Hematopoietic multipotent progenitor cell treated with erythropoietin and hydrocortisone succinate and interleukin-3 and kit ligand, for 15 days (in vitro differentiated cells): Measurements from ENCODE around the gene ZNF740.
A peak's percentile ranks its signal among the peaks of the same experiment; 100 is the strongest.
"Not testable (repeated sequence)": the region's sequence is repeated elsewhere in the genome, so short reads cannot be mapped to it uniquely, and the experiment has no call there.

ENCODE experiments used
- DNase-seq: peaks from one replicate; pipeline ENCODE4 v3.0.0-alpha.2; 2015; ENCODE audit warnings: low spot score

Gene ZNF740

DNA sequence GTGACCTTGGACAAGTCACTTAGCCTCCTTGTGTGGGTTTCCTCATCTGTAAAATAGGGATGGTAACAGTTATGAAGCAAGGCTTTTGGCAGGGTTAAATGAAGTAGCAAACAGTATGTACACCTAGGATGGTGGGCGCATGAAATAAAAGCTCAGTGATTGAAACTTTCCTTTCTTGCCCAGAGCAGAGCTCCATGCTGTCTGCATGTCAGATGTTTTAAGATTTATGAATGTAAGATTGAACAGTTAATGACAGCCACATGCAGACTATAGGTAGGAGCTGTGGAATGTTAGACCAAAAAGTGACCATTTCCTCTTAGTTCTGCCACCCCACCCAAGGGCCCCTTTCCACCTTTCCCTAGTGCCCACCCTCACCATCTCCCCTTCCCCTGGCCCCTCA, 14.5 kb downstream of the ZNF740 start:
- DNase-seq: no peak

DNA sequence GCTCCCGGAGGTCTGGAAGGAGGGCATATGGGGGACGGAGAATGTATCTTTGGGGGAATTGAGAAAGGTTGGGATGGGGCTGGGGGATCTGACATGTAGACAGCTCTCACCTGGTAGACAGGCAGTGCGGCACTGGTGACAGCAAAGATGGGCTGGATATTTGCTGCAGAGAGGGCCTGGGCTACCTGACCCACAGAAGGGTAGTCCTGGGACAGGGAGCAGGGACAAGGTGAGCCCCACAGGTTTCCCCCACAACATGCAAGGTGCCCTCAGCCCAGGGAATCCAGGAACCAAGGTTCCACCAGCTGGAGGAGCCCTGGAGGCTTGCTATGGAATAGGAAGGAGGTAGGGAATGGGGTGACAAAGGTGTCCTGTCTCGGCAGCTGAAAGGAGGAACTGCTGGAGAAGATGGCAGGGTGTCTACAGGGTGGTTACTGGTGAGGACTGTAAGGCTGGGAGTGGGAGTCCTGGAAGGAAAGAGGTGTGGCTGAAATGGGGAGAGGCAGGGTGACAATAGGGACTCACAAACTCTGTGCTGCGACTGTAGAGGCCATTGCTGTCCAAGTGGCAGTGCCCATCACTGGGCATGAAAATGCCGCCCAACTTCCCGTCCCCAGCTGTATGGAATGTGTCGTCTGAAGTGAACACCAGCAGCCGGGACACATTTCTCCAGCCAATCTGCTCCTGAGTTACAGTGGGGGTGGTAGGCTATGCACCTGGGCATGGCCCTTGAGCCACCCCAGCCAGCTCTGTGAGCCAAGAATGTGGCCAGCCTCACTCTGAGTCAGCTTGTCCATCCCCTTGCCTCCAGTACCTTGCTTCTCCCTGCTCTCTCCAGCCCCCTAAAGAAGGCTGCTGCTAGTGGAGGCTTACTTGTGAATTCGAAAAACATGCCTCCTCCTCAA, 15.2 kb downstream of the ZNF740 start:
- no peak for DNase-seq

DNA sequence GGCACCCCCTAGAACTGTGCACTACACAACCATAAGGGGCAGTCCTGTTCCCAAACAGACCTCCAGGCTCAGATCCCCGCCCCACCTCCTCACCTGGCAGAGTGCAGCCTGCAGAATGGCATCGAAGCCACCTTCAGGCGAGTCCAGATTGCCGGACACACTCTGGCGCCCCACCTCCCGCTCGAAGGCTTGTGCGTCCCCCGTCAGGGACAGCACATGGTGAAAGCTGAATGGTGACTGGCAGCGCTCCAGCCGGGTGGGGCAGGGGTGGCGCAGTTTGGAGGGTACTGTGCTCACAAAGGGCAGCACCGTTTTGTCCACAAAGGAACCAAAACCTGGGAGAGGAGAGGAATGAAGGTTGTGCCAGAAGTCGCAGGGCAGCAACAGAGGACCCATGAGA, 16.0 kb downstream of the ZNF740 start:
- no peak for DNase-seq

DNA sequence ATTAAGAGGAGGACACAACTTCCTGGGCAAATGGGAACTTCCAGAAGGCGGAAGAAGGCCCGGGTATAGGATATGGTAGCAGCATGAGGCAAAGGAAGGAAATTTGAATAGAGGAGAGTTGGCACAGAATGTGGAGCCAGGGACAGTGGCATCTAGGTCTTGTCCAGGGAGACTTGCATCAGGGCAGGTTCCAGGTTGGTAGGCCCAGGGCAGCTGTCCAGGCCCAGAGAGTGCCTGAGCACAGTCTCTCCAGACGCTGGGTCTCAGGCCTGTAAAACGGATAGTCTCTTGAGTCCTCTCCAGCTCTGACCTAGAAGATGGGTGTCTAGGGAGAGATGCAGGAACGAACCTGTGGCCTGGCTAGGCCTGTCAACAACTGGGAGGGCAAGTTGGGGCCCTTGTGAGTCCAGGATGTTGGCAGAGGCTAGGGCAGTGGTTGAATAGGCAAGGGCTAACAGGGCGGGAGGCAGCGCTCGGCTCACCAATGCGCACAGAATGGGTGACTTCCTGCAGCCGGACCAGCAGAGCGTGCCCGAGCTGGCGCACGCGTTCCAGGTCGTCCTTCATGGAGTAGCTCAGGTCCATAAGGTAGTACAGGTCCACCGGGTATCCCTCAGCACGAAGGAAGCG, 16.6 kb downstream of the ZNF740 start:
- no peak for DNase-seq

DNA sequence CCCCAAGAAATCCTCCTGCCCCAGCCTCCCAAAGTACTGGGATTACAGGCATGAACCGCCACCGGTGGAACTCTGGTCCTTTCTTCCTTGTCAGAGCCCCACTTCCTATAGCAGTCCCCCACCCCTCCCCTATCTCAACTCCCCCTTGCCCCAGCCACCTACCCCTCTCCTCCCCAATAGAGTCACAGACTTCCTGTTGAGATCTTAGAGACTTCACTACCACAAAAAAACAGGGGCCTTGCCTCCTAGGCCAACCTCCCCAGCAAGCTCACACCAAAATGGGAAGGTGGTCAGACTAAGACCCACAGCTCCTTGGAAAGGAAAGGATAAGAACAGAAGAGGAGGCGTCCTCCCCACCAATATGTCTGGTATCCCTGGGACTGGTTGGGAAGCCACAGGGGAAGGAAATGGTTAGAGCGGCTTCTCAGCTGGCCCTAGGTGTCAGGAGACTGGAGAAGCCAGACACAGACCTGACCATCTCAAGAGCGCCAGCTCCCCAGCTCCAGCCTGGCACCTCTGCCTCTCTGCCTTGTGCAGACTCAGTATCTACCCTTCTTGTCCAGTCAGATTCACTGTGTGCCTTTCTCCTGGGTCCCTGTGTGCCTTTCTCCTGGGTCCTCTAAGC, 18.1 kb downstream of the ZNF740 start:
- DNase-seq: no peak

DNA sequence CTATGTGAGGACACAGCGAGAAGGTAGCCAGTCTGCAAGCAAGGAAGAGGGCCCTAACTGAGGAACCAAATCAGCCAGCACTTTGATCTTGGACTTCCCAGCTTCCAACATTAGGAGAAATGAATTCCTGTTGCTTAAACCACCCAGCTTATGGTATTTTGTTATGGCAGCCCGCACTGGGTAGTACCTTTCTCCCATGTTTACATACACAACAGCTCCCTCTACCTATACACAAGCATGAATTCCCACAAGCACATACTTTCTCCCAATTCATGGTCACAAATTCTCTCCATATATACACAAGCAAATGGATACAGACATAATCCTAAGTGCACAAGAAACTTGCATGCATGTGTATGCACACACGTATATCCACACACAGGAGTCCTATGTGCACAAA, 19.2 kb downstream of the ZNF740 start:
- no peak for DNase-seq

DNA sequence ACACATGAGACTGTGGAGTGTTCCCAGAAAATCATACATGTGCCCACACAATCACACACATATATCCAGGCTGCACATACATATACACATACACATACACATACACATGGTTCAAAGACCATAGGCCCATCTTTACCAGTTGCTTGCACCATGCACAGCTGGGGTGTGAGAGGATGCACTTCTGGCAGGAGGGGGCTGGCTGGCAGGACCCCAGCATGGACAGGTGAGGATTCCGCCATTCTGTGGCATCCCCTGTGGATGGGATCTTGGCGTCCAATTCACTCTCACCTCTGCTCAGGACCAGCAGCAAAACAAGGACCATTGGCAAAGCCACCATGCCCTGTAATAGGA, 19.6 kb downstream of the ZNF740 start:
- no peak for DNase-seq

DNA sequence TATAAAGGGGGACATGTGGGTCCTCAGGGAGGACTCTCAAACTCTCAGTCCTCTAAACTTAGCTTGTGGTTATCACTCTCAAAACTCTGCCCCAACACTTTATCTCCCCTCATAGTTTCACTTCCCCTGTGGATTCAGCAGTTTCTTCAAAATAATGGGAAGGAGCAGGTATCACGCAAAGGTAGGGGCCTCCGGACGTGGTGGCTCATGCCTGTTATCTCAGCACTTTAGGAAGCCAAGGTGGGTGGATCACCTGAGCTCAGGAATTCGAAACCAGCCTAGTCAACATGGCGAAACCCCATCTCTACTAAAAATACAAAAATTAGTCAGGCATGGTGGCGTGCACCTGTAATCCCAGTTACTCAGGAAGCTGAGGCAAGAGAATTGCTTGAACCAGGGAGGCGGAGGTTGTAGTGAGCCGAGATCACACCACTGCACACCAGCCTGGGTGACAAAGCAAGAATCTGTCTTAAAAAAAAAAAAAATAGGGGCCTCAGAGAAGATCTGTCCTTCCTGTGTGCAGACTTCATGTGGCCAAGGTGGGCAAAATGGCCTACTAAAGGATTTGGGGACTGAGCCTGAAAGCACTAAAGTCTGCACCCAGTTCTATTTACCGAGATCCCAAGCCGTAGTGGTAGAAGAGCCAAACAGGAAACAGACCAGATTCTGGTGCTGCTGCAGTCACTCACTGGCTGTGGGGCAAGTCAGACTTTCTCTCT, 20.1 kb downstream of the ZNF740 start:
- DNase-seq: no peak

DNA sequence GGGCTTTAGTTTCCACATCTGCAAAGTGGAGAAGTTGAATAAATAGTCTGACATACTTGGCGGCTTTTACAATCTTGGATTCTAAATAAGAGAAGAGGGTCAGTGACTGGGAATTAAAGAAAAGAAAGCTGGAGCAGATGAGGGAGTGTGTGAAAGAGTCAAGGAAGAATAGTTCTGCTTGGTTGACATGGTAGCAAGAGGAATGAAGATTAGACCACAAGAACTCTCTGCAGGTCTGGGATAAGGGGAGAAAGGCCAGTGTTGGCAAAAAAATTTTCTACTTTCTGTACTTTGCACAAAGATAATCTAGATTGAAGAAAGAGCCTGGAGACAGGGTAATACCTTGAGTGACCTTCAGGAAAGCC, 20.6 kb downstream of the ZNF740 start:
- no peak for DNase-seq

DNA sequence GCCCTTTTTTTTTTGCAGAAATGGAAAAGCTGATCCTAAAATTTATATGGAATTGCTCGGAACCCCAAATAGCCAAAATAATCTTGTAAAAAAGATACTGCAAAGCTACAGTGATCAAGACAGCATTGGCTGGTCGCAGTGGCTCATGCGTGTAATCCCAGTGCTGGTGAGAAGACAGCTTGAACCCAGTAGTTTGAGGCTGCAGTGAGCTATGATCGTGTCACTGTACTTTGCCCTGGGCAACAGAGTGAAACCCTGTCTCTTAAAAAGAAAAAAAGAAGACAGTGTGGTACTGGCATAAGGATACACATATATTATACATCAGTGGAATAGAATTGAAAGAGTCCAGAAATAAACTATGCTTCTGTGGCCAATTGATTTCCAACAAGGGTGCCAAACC, 21.1 kb downstream of the ZNF740 start:
- DNase-seq: no peak

DNA sequence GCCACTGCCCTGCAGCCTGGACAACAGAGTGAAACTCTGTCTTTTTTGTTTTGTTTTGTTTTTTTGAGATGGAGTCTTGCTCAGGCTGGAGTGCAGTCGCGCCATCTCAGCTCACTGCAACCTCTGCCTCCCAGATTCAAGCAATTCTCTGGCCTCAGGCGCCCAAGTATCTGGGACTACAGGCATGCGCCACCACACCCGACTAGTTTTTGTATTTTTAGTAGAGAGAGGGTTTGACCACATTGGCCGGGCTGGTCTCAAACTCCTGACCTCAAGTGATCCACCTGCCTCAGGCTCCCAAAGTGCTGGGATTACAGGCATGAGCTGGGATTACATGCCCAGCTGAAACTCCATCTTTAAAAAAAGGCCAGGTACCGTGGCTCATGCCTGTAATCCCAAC, 21.8 kb downstream of the ZNF740 start:
- not testable (repeated sequence) for DNase-seq

DNA sequence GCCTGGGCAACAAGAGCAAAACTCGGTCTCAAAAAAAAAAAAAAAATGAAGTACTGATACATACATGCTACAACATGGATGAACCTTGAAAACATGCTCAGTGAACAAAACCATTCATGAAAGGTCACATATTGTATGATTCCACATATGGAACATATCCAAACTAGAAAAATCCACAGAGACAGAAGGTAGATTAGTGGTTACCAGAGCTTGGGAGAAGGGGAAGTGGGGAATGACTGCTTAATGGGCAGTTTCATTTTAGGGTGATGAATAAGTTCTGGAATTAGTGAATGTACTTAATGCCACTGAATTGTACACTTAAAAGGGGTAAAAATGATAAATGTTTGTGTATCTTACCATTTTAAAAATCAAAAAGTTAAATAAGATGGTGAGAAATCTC, 23.8 kb downstream of the ZNF740 start:
- no peak for DNase-seq

DNA sequence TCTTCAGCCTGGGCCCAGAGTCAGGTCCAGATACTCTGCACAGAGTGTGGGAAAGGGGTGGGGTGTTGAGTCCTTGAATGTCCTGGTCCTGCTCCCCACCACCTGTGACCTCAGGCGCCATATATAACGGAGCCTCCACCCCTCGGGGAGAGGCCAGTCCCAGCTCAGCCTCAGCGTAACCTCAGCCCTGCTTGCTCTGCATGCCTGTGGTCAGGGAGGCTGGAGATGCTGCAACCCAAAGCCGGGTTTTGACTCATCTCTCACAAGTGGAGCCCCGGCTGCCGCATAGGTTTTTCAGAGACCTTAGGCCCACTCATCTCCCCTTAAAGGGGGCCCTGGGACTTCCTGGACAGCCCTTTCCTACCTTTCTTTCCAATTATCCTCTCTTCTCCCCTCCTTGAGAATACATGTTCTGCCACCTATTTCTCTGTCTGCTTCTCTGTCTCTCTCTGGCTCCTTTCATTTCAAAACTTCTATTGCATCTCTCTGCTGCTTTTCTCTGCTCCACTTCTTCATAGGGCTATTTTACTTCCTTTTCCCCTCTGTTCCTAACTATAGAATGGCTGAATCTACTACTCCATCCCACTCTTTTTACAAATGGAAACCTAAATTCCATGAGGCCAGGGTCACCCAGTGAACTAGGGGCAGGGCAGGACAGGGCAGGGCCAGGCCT, 25.4 kb downstream of the ZNF740 start:
- DNase-seq: no peak

DNA sequence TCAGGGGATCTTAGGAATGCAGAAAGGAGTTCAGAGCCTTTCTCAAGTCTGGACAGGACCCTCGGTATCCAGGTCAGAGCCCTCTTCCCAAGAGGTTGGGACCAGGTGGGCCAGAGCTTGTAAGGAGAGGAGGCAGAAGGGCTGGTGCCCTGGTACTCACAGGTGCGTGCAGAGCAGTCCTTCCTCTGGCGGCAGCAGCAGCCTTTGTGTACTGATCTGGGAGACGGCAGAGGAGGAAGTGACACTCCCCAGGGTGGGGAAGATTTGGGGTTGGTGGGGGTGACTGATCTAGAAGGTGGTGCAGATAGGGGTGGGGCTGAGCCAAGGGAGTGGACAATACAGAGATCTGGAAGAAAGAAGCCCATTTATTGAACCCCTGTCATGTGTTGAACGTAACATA, 26.5 kb downstream of the ZNF740 start, which contains the start of gene ITGB7:
Gene ITGB7 (minus strand): TSS at position 210 of the 400 bp plus-strand sequence. CDS start 6,808 bp downstream, outside the sequence.
- DNase-seq: no peak

DNA sequence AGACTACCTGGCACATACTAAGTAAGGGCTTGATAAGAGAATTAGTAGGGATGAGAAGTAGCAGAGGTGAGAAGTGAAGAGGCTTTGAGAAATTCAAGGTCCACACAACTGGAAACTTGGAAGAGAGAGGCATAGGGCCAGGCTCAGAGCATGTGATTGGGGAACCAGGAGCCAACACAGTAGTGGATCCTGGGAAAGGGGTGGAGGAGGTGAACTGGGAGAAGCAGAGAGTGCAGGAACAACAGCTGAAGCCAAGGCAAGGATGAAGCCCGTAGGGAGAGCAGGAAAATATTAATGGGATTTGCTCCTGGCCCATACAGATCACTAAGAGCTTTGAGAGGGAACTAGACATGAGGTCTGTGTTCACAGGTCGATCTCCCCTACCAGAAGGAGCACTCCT, 27.9 kb downstream of the ZNF740 start:
- no peak for DNase-seq

DNA sequence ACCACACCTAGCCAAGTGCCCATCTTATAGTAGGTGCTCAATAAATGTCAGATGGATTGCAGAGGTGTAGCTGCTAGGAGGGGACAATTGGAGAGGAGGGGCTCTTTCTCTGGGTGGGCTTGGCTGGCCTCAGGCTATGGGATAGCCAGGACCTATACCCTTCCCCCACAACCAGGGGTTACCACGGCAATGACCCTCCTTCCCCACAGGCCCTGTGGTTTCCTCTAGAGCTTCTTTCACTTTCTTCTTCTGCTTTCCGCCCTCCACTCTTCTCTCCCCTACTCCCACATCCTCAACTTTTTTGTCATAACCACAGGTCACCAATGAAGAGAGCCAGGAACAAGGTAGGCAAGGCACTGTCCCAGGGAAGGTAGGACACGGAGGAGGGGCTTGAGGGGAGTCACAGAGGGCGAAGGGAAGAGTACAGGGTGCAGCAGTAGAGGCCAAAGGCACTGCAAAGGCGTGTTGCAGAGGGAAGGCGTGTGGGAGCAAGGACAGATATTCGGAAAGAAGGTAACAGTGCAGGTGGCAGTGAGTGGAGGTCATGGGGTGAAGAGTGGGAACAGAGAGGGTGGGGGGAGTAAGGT, 28.4 kb downstream of the ZNF740 start:
- no peak for DNase-seq

DNA sequence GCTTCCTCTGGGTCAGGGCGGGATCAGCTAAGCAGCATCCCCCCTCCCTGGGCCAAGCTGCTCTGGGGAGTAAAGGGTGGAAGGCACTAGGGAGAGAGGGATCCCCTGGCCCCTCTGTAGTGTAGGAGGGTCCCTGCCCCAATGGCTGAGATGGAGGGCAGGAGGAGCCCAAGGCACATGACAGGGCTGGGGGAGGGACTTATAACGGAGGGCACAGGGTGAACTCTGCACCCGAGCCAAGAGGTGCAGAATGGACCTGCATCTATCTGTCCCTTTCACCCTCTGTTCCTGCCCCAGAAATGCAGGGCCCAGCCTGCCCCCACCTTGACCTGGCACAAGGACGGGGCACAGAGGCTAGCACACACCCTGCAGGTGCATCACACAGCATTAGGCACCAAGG, 30.3 kb downstream of the ZNF740 start:
- DNase-seq: no peak

DNA sequence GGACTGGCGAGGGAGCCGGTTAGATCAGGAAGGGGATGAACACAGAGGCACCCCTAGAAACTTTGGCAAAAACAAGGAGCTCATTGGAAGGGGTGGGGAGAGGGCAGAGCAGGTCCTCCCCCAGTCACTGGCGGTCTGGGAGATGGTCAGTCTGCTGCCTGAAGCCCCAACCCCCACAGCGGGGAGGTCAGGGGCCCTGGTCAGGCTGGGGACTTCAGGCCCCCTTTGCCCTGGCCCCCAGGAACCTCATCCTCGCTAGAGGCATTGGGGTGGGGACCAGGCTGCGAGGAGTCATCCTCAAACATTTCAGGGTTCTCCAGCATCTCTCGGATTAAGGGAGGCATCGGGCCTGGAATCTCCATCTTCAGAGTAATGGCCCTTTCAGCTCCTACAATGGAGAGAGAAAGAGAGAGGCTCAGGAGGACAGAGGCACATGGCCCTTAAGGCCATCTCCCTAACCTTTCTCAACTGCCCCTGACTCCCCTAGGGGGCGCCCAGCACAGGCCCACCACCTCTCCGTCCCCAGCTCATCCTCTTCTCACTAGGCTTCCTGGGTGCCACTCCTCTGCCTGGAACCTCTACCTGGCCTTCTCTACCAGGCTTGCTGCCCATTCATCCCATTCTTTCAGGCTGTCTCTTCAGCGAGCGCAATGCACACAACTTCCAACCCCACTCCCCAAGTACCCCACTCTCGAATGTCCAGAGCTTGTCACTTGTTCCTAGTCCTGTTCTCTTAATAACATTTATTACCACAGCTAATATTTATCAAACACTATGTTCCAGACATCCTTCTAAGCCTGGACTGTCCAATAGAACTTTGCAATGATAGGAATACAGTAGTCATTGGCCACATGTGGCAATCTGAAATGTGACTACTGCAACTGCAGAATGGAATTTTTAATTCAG, 31.2 kb downstream of the ZNF740 start:
- DNase-seq: no peak

DNA sequence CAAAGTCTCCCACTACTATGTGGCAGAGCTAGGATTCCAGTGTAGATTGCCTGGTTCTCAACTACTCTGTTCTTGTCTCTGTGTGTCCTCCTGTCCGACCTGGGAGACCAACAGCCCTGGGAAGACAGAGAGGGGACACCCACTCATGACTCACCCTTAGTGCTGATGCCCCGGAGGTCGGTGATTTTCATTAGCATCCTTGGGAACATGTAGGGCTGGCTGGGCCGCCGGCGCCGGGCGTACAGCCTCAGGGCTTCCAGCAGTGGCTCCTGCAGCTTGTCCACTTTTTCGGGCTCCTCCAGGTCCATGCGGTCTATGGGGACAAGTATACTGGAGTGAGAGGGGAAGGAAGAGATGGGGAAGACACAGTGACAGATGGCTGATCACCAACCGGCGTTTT, 32.4 kb downstream of the ZNF740 start:
- no peak for DNase-seq

DNA sequence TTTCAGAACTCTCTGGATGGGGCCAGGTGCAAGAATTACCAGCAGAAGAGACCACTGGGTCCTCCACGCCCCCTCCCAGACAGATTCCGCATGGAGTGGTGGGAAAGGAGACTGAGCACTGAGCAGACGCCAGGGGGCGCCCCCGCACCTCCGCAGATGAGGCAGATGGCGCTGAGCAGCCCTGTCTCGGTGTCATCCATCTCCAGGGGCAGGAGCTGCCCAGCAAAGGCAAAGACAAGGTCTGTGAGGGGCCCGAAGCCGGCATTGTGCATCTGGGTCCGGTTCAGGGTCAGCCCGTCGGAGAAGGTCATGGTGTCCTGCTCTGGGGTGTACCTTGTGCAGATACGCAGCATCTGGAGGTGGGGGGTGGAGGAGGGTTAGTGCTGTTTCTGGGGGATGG, 32.8 kb downstream of the ZNF740 start:
- DNase-seq: peak; percentile 80

DNA sequence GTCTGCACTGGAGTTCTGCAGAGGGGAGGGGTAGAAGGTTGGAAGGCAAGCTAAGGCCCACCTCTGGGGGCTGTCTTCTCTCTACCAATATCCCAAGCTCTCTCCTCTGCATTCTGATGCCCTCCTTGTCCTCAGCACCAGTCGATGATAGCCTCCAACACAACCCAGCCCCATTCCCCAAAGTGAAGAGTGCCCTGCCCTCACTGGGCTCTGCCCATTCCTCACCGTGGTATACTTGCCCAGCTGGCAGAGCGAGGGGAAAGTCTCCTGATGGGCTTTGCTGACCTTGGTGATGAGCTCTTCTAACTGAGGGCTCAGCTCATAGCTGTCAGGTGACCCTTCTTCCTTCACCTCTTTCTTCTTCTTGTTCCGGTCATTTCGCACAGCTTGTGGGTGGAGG, 33.7 kb downstream of the ZNF740 start:
- DNase-seq: no peak
